PC-3 (cell line): ENCODE data around the gene TPST2.

Experiments
- CTCF ChIP-seq: fragments of 300-600 bp; sonication (generic); conservative IDR thresholded peaks from 2 replicates; pipeline ENCODE4 v1.5.1; 2017; ENCODE audit warnings: antibody characterized with exemption, low read depth, mild to moderate bottlenecking, low read length
- EZH2 ChIP-seq: fragments of 300-600 bp; sonication (generic); IDR thresholded peaks from one replicate; pipeline ENCODE4 v1.6.1; 2017; ENCODE audit warnings: antibody characterized with exemption, mild to moderate bottlenecking, low read length; ENCODE audit not compliant: unreplicated experiment
- EZH2phosphoT487 ChIP-seq: fragments of 300-600 bp; sonication (generic); IDR thresholded peaks from 2 replicates; pipeline ENCODE4 v1.6.1; 2018; ENCODE audit warnings: mild to moderate bottlenecking, antibody characterized with exemption, low read length, borderline replicate concordance

- TF ChIP-seq CTCF (no peak), EZH2phosphoT487 (no peak), EZH2 (no peak)
Measured at GRCh38 chr22:26481112-26481693, 108.7 kb downstream of the TPST2 start.
